SKM-1 treated with dmso at 0.1 percent for 144 hours (cell line): ENCODE data around the gene TRIL.

Experiments used
- DNase-seq: peaks from one replicate; lab custom pipeline; 2025; ENCODE audit not compliant: unreplicated experiment; lab: John Stamatoyannopoulos, UW

Gene TRIL

DNA sequence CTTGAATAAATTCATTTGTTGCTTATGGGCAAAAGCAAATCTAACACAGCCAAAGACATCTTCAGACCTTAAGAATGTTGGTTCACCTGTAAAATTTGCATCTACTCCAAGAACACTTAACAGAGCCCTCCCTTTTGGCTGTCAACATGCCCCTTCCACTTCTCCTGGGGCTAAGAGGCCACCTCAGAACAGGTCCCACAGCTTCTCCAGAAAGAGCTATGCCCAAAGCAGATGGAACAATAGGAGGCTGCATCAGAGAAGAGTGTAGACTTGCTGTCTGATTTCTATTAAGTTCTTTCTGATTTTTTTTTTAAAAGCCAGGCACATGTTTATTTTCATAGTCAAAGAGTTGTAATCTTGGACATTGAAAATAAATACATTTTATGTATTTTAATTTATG, 26.1 kb upstream of the TRIL start:
- no peak for DNase-seq

DNA sequence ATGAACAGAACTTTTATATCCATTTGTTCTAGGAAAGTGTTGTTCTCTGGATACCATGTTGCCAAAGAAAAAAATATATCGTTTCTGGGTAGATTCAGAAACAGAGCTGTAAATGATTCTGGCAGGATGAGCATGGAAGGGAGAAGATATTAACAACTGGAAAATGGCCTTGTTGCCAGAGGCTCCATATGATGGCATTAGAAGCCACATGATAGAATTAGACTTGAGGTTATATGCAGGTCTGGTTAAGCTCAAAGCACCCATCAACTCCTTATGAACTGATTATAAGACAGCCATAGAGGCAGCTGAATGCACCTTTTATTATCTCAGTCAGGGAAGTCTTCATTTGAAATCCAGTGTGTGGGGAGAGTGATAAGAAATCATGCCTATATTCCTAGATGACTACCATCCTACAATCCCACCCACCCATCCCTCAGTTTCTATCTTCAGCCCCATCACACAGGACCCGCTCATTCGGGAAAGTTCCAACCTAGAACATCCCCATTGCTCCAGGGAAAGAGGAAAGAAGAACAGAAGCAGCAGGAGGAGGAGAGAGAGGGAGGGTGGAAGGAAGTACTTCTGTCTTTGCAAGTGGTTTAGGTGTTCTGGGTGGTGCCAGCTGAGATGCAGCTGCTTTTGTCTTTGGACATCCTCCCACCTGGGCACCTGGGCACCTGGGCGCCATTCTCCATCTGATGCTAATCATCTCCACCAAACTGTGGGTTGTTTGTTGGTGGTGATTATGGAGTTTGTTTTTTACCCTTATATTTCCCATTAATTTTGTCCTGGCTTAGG, 25.5 kb upstream of the TRIL start:
- DNase-seq = no peak

DNA sequence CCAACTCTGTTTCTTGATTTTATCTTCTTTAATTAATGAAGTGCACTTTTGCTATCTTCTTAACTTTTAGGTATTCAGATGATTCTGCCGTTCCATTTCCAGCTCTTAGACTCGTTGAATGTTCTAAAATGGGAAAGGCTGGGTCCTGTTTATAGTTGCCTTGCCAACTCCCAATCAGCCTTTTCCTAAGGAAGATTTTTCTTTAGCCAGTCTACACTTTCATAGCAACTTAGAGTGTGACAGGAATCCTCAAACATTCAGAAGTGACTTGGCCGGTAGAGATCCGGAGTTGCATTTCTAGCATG, 23.0 kb upstream of the TRIL start:
- DNase-seq = no peak

DNA sequence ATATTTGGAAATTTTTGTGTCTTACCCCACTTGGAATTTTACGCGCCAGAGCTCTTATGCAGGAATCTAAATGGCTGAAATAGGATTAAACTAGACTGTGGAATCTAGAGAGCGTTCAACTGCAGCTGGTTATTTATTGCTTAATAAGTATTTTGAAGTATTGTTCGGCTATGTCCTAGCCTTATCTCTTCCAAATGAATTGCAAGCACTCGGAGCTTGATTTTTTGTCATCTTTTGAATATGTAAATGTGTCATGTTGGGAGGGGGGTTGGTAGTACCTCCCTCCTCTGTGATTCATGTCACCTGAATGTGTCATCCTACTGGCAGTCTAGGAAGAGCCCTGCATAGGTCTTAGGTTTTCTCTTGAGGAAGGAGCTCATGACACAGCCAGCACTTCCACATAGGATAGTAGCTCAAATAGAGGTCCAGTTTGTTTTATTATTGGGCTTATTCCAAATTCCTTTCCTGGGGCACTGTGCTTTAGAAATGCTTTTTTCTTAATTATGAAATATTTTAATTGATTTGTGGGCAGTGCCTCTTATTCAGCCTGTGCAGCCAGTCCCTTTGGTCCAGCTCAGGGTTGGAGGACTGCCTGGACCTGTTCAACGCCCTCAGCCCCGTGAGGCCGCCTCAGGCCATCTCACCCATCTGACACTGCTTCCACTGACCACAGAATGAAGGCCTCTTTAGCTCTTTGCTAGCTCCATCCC, 22.5 kb upstream of the TRIL start:
- DNase-seq = no peak

DNA sequence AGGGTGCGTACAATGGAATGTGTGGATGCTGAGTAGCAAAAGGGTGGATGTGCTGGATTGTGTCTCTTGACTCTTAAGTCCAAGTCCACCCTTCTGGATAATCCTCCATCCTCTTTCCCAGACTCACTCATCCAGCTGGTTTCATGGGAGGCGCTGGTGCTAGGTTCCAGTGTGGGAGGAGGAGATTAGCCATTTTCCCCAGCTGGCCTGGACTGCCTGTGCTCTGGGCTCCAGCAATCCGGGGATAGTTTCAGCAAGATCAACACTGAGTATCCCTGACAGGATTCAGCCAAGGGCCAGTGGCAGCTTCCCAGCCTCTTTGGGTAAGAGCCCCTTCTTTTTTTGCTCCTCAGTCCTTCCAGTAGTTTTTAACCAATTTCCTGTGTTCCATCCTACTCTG, 21.6 kb upstream of the TRIL start:
- no peak for DNase-seq

DNA sequence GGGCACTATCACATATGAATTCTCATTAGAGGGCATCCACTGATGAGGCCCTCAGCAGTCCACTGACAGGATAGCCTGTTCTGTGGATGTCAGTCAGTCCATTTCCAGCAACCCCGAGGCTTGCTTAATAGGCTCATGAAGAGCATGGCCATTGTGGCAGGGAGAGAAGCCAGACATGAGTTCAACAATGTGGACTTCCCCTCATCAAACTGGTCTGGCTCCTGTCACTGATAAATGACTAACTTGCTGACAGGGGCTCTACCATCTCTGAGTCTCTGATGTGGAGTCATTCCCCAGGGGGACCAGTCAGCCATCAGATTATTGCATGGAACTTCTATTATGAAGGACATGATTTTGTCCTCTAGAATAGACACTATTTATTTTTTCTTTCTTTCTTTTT, 19.8 kb upstream of the TRIL start:
- no peak for DNase-seq

DNA sequence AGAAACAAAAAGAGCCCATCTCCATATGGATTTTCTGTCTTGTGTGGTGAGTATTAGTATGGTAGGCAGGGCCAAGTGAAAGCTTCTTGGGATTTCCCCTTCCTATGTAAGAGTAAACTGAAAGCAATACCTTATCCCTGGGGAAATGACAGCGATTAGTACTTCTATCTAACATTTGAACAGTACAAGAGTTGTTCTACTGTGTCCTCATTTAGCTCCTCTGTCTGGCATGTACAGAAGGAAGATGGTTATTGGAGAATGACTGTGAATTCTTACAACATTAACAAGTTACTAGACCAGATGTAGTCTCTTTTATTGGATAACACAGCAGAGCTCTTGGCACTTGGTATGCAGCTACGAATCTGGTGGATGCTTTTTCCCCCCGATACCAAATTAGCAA, 17.9 kb upstream of the TRIL start:
- DNase-seq = no peak

DNA sequence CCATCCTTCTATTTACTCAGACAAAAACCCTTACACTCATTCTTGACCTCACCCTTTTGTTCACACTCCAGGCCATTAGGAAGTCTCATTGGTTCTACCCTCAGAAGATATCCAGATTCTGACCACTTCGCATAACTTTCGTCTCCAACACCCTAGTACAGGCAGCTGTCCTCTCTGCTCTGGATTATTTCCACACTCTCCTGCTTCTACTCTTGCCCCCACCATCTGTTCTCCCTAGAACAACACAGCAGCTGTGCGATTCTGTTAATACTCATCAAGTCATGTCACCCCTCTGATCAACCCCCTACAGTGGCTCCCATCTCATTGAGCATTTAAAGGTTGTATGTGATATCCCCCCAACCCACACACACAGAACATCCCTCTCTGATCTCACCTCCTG, 15.5 kb upstream of the TRIL start:
- no peak for DNase-seq

DNA sequence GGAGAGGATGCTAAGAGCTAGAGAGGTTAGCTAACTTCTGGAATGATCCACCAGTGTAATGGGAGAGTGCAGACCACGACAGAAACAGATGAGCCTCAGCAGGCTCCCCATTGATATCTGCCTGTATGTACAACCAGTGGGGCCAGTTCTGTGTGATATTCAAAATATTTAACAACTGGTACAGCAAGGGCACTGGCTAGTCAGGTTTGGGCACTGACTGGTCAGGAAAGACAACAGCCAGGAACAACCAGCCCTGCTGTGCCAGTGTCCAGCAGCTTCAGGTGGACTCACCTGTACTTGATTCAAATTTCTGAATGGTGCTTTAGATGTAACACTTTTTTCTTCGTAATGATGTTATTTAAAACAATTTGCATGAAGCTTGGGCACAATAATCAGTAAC, 5.9 kb upstream of the TRIL start:
- DNase-seq = no peak

DNA sequence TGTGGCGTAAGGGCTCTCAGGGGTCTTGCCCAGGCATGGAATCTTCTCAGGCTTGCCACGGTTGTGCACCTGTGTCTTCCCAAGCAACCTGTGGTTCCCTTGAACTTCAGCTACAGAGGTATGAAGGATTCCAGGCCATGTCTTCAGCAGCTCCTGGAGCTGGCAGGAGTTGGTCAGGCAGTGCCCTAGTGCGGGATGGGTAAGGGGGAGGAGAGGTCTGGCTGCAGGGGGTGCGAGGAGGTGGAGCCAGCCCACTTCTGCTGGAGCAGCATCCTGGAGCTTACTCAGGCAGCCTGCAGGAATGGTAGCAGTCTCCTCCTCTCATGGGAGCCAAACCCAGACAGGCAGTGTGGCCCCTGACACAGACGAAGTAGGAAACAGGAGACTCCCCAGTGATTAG, 3.8 kb upstream of the TRIL start:
- DNase-seq = no peak

DNA sequence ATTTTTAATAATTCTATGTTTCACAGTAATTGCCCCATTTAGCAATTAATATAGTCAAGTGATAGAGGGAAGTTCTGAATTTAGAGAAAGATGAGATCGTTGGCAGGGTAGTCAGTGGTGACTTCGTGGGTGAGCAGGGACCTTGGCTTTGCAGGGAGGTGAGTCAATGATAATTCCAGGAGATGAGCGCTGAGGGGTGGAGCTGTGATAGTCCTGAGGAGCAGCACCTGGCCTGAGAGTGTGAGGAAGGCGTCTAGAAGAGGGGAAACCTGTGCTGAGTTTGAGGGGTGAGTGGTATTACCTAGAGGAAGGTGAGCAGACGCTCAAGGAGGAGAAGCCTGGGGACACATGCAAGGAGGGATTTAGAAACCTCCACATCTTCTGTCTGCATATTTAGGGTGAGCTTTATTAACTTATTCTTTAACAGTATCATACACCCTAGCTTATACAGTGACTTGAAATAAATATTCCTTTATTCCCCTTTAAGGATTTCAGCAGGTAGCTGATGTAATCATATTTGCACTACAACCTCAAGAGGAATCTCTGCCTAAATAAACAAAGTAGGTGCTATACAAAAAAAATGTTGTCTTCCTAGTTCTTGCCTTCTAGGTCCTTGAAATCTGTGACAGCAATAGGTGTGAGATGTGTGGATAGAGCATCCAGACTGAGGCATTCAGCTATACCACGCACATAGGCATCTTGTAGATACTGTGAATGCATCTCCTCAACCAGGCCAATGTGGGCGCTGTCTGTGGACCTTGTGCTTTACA, 2.1 kb upstream of the TRIL start:
- no peak for DNase-seq

DNA sequence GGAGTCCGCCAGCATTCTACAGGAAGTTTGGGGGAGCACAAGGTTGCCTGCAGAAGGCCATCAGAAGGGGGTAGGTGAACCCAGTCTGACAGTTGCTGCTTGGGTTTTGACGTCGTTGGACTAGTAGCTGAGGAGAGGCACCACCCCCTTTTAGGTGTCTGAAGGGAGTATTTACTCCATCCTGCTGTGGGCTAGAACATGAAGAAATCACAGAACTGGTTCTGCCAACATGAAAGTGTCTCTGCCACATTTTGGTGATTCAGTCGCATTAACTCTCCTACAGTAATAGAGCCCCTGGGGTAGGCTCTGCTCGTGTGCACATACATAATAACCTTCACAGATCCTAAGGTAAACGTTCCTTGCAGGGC, 834 bp upstream of the TRIL start:
- DNase-seq = no peak

DNA sequence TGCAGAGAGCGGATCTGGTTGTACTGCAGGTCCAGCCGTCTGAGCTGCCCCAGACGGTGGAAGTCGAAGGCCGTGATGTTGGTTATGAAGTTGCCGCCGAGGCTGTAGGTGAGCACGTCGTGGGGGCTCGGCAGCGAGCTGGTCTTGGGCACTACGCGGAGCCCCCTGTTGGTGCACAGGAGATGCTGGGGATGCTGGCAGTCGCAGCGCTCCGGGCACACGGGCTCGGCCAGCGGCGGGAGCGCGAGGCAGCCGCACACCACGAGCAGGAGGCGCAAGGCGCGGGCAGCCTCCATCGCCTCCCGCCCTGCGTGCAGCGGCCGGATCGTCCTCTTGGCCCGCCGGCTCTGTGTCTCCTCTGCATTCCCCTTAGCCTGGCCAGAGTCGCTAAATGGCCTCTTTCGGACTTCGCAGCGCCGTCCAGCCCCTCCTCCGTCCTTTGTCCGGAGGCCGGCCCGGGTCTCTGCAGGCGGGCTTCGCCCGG, 337 bp downstream of the TRIL start:
- no peak for DNase-seq

DNA sequence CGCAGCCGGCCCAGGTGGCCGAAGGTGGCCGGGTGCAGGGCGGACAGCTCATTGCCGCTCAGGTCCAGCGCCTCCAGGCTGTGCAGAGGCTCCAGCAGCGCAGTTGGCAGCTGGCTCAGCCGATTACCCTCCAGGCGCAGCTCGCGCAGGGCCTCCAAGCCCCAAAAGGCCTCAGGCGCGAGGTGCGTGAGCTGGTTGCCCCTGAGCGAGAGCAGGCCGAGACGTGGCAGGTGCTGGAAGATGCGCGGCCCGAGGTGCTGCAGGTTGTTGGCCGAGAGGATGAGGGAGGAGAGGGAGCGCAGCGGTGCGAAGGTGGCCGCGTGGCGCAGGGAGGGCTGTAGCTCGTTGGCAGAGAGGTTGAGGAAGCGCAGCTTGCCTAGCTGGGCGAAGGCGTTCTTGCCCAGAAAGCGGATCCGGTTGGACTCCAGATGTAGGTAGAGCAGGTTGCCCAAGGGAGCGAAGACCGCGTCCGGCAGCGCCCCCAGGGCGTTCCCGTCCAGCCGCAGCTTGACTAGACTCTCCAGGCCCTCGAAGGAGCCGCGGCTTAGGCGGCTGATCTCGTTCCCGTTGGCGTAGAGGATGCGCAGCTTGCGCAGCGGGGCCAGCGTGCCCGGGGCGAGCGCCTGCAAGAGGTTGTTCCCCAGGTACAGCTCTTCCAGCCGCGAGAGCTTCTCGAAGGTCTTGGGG, 923 bp downstream of the TRIL start:
- no peak for DNase-seq

DNA sequence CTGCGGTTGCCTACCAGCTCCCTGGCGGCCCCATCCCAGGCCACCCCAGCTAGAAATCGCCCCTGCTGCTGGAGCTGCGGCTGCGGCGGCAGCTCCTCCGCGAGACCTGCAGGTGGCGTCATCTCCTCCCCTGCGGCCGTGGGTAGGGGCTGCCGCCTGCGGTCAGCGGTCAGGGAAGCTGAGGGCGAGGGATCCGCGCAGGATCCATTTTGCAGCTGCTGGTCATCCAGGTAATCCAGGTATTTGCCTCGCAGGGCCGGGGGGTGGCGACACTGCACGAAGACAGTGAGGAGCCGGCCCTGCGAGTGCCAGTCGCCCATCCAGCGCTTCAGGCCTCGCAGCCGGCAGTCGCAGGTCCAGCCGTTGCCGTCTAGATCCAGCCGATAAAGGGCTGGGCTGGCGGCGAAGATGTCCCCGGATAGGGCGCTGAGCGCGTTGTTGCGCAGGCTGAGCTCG, 1.5 kb downstream of the TRIL start:
- DNase-seq = peak; percentile 54

DNA sequence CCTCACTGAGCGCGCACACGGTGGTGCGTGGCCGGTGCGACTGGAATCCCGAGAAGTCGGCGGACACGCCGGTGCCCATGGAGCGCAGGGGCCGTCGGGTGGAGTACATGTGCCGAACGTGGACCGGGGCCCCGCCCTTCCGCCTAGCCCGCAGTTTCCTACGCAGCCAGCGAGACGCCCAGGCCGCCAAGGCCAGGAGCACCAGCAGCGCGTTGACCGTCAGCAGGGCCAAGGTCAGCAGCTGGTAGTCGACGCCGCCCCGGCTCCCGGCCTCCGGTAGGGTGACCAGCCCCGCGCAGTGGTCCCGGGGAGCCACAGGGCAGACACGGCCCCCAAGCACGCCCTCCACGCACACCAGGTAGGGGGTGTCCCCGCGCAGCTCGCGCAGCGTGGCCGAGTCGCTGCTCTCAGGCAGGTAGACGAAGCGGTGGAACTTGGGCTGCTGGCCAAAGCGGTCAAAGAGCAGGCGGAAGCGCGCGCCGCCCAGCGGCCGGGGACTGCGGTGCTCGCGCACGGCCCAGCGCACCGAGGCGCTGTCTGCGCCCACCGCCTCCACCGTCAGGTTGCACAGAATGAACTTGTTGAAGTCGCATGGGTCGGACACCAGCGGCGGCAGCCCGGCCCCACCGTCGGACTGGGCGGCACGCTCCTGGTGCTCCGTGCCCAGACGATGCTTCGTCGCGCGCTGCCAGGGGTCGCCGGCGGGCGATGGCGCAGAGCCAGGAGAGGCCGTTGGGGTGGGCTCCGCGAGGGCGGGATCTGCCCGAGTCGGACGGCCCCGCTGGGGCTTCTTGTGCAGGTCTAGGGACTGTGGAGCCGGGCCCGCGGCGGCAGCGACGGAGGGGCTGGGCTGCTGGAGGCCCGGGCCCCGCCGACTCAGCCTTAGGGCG, 2.2 kb downstream of the TRIL start:
- DNase-seq = peak; percentile 61

DNA sequence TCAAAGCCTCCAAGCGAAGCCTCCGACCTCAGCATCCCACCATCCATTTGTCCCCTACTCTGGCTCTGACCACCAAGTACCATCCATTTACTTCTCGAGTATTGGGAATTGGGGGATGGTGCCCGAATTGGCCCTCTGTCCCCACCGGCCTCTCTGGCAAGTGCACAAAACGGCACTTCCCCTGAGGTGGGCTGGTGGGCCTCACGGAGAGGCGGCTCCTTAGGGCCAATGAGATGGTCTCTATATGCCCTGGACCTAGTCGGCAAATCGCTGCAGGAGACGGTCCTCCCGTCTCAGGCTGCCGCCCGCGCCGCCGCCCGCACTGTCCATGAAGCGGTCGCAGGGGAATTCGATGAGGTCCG, 2.8 kb downstream of the TRIL start:
- DNase-seq = no peak

DNA sequence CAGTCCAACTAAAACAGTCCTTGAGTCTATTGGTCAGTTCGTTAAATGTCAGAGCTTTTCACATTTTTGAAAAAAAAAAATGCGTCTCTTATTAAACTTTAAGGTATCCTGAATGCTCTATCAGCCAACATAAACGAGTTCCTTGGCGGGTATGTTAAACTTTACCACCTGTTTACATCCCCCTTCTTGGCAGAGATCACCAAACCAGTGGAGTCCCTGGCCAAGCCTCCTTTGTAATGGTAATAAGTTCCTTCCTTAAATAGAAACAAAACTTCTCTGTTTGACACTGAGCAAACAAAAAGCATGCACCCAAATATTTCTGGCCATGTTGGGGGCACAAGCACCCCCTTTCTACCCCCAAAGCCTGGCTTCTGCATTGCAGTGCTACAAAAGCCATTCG, 3.2 kb downstream of the TRIL start:
- DNase-seq = no peak

DNA sequence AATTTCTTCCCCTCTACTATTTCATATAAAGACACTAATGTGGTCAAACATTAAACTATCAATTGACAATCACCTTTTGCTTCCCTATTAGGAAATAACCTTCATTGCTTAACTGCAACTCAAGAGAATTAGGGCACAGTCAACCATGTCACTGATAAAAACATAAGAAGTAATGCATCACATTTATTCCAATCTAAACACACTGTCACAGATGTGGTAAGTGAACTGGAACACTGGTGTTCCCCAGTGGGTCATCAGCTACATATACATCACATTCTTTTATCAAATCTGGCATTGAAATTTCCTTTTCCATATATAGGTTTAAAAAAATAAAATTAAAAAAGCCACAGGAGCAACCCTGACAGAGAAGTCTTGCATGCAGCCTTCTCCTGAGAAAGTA, 3.7 kb downstream of the TRIL start:
- DNase-seq = no peak

DNA sequence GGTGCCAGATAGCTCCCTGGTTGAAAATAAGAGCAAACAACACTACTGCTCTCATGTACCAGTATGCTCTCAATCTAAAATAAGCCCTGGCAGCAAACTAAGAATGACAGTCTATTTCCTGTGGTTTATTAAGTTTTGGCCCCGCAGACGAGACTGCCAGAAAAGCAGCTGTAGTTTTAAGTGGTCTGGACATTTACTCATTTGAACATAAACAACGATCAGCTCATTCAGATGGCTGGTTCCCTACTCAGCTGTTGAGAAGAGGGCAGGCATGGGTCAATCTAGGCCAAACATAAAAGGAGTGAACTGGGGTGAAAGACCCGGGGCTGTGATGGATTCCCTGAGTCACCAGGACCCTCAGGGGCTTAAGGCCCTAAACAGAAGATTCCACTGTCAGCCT, 4.5 kb downstream of the TRIL start:
- no peak for DNase-seq

DNA sequence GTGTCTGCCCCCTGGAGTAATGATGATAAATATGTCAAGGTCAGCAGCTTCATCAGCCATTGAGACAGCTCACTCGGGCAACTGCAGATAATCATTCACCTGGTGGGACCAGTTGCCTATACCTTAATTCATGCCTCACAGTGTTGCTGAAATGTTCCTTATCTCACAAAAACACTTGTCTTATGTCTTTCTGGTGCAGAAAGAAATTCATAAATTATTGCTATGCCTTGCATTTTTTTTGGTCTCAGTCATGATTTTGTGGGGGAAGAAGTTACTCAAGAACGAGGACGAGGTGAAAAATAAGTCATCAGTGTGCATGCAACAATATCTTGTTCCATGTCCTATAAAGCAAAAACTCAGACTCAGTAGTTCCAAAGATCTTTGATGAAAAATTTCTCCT, 16.0 kb downstream of the TRIL start:
- DNase-seq = no peak
